PFSK-1 (cell line): ENCODE measurements around the gene SYF2.

ENCODE experiments used
- FOXP2 ChIP-seq: optimal IDR thresholded peaks from 2 replicates; pipeline ENCODE3; 2011; ENCODE audit warnings: borderline replicate concordance, control low read depth, inconsistent platforms; ENCODE audit not compliant: insufficient read depth; ENCODE audit errors: extremely low read length, extremely low read depth
- POLR2AphosphoS5 ChIP-seq: IDR thresholded peaks from 2 replicates; pipeline ENCODE4 v1.6.1; 2012; ENCODE audit warnings: low read depth, mild to moderate bottlenecking, control low read depth, low read length, moderate library complexity
- REST ChIP-seq, 2 experiments: IDR thresholded peaks; 2 replicates each; pipeline versions ENCODE4 v1.6.1 to v1.8.0; 2011 to 2012; ENCODE audit warnings: low read depth in 2 of 2, low read length in 2 of 2, control low read depth in 1 of 2, inconsistent platforms in 1 of 2, mild to moderate bottlenecking in 1 of 2, moderate library complexity in 1 of 2; ENCODE audit not compliant: insufficient read depth in 1 of 2
- SIN3A ChIP-seq: IDR thresholded peaks from 2 replicates; pipeline ENCODE4 v1.6.1; 2012; ENCODE audit warnings: mild to moderate bottlenecking, low read length, moderate library complexity, borderline replicate concordance; ENCODE audit not compliant: insufficient read depth
- TAF1 ChIP-seq: IDR thresholded peaks from 2 replicates; pipeline ENCODE4 v1.6.1; 2012; ENCODE audit warnings: low read length, control low read depth, borderline replicate concordance; ENCODE audit not compliant: insufficient read depth

GRCh38 chr1:25220666-25221065, 11.6 kb downstream of the SYF2 start:
- TF ChIP-seq REST (IDR thresholded peaks at IDR 0.05; ENCODE audit: insufficient read depth in 1 of 2, low read depth in 2 of 2, low read length in 2 of 2), result no peak
- TF ChIP-seq POLR2AphosphoS5, result no peak
- no peak for TF ChIP-seq FOXP2
- no peak for TF ChIP-seq TAF1
- no peak for TF ChIP-seq SIN3A
